Type B pancreatic cell (in vitro differentiated cells): Measurements from ENCODE around the gene GRIA4. TPM values are rescaled to one million over a fixed set of nuclear protein-coding genes. Genes with fewer than 3 reads are reported as not detected.
"Not testable (repeated sequence)": the region's sequence is repeated elsewhere in the genome, so short reads cannot be mapped to it uniquely, and the experiment has no call there.

Experiments used
- DNase-seq: peaks from one replicate; pipeline ENCODE4 v3.0.0; 2021; ENCODE audit warnings: mixed read lengths; ENCODE audit not compliant: unreplicated experiment; ENCODE audit errors: extremely low spot score
- H3K27ac Mint-ChIP-seq: 2 replicates; pipeline ENCODE4 v1.8.0; 2021; ENCODE audit warnings: mild to moderate bottlenecking, mixed read lengths
- H3K27me3 Mint-ChIP-seq: 2 replicates; pipeline ENCODE4 v1.8.0; 2021; ENCODE audit warnings: mixed read lengths
- H3K36me3 Mint-ChIP-seq: 2 replicates; pipeline ENCODE4 v1.8.0; 2021; ENCODE audit warnings: mixed read lengths
- H3K4me1 Mint-ChIP-seq: one replicate; pipeline ENCODE4 v1.8.0; 2021; ENCODE audit warnings: mixed read lengths; ENCODE audit not compliant: unreplicated experiment
- H3K4me3 Mint-ChIP-seq: 2 replicates; pipeline ENCODE4 v1.8.0; 2021; ENCODE audit warnings: mild to moderate bottlenecking, mixed read lengths
- H3K9me3 Mint-ChIP-seq: 2 replicates; pipeline ENCODE4 v1.8.0; 2021; ENCODE audit warnings: mixed read lengths
- total RNA-seq: library from RNA; stranded (reverse); gene quantifications from 2 replicates; pipeline ENCODE4 v1.2.1, GENCODE V29; 2021; ENCODE audit warnings: low replicate concordance
- TF ChIP-seq, protein P1 (sequence below): fragments of 200-600 bp; sonication (generic); conservative IDR thresholded peaks from 2 replicates; pipeline ENCODE4 v1.5.0; 2021; ENCODE audit warnings: antibody characterized with exemption, mild to moderate bottlenecking

The GRIA4 gene
- total RNA-seq, 1 donor from 2014 or later: 26.7 TPM

- Mint-ChIP-seq H3K4me1 (peaks cover 5% of the 10 kb centered on the region), H3K27ac (no peak overlapping the region), H3K36me3 (no peaks in the 10 kb centered on the region), H3K9me3 (no peaks in the 10 kb centered on the region), H3K27me3 (peaks cover 3% of the 10 kb centered on the region), H3K4me3 (no peak overlapping the region)
- TF ChIP-seq, protein P1, sequence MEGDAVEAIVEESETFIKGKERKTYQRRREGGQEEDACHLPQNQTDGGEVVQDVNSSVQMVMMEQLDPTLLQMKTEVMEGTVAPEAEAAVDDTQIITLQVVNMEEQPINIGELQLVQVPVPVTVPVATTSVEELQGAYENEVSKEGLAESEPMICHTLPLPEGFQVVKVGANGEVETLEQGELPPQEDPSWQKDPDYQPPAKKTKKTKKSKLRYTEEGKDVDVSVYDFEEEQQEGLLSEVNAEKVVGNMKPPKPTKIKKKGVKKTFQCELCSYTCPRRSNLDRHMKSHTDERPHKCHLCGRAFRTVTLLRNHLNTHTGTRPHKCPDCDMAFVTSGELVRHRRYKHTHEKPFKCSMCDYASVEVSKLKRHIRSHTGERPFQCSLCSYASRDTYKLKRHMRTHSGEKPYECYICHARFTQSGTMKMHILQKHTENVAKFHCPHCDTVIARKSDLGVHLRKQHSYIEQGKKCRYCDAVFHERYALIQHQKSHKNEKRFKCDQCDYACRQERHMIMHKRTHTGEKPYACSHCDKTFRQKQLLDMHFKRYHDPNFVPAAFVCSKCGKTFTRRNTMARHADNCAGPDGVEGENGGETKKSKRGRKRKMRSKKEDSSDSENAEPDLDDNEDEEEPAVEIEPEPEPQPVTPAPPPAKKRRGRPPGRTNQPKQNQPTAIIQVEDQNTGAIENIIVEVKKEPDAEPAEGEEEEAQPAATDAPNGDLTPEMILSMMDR: no peak
- DNase-seq: no peak
Measured at GRCh38 chr11:105863523-105863922, 253.7 kb downstream of the GRIA4 start.

- H3K9me3 Mint-ChIP-seq: no peaks in the 10 kb centered on the region
- DNase-seq: no peak
Measured at GRCh38 chr11:105867742-105868141, 257.9 kb downstream of the GRIA4 start.

GRCh38 chr11:105868762-105869285 lies 259.0 kb downstream of the GRIA4 start:
- Mint-ChIP-seq H3K36me3 (peaks cover under 1% of the 10 kb centered on the region), H3K4me1 (no peaks in the 10 kb centered on the region), H3K27me3 (no peaks in the 10 kb centered on the region), H3K27ac (no peak overlapping the region), H3K9me3 (no peaks in the 10 kb centered on the region), H3K4me3 (no peak overlapping the region)
- TF ChIP-seq, protein P1: no peak
- no peak for DNase-seq

More at GRCh38 chr11:105867742-105868141, 257.9 kb downstream of the GRIA4 start:
- no peaks in the 10 kb centered on the region for H3K27me3 Mint-ChIP-seq
- H3K4me3 Mint-ChIP-seq: no peak overlapping the region
- no peaks in the 10 kb centered on the region for H3K36me3 Mint-ChIP-seq
- TF ChIP-seq, protein P1: no peak
- H3K27ac Mint-ChIP-seq: no peak overlapping the region
- peaks cover 2% of the 10 kb centered on the region for H3K4me1 Mint-ChIP-seq

DNA sequence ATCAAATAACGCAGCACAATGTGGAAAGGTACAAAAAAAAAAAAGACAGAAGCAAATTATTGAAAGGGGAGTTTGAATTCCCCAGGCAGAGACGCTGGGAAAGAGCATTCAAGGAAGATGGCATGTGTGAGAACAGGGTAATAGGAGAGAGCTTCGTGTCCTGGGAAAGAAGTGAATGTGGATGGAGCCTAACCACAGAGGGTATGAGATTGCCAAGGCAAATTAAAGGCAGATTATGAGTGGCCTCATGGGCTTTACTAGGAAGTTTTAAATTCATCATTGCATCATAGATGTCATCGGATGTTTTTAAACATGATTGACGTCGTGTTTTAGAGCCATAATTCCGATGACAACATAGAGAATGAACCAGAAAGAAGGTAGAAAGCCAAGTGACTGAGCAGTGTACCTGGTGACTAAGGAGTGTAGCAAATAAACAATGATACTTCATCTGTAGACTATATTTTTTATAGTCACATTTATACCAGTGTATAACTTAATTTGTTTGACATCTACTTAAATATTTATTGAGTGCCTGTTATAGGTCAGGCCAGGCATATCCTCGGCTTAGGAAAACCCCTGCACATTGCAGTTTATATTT lies 260.7 kb downstream of the GRIA4 start:
- no peaks in the 10 kb centered on the region for H3K4me1 Mint-ChIP-seq
- H3K27ac Mint-ChIP-seq: no peak overlapping the region
- no peaks in the 10 kb centered on the region for H3K27me3 Mint-ChIP-seq
- TF ChIP-seq, protein P1: no peak
- DNase-seq: no peak
- peaks cover 12% of the 10 kb centered on the region for H3K36me3 Mint-ChIP-seq
- no peaks in the 10 kb centered on the region for H3K9me3 Mint-ChIP-seq
- no peak overlapping the region for H3K4me3 Mint-ChIP-seq

GRCh38 chr11:105878510-105878909 lies 268.6 kb downstream of the GRIA4 start:
- H3K4me3 Mint-ChIP-seq: no peak overlapping the region
- H3K4me1 Mint-ChIP-seq: no peaks in the 10 kb centered on the region
- peaks cover 15% of the 10 kb centered on the region for H3K36me3 Mint-ChIP-seq
- TF ChIP-seq, protein P1: no peak
- H3K9me3 Mint-ChIP-seq: peaks cover 10% of the 10 kb centered on the region
- no peak overlapping the region for H3K27ac Mint-ChIP-seq
- no peaks in the 10 kb centered on the region for H3K27me3 Mint-ChIP-seq
- no peak for DNase-seq

GRCh38 chr11:105878927-105879326 lies 269.1 kb downstream of the GRIA4 start:
- Mint-ChIP-seq H3K9me3 (peaks cover 10% of the 10 kb centered on the region), H3K36me3 (peaks cover 14% of the 10 kb centered on the region)
- not testable (repeated sequence) for H3K27ac Mint-ChIP-seq, H3K4me1 Mint-ChIP-seq, H3K4me3 Mint-ChIP-seq, DNase-seq, H3K27me3 Mint-ChIP-seq
